BE2C (cell line): ENCODE data around the gene RBP4. TPM values are rescaled to one million over a fixed set of nuclear protein-coding genes. Genes with fewer than 3 reads are reported as not detected.

ENCODE experiments used
- DNase-seq: peaks from one replicate; pipeline ENCODE4 v3.0.0-alpha.2; 2020
- H3K27me3 ChIP-seq: fragments of 250-450 bp; sonication (Bioruptor Pico); 2 replicates; pipeline ENCODE4 v1.5.1; 2020; ENCODE audit warnings: mild to moderate bottlenecking
- H3K36me3 ChIP-seq: fragments of 250-450 bp; sonication (Bioruptor Pico); 2 replicates; pipeline ENCODE4 v1.5.1; 2020; ENCODE audit warnings: mild to moderate bottlenecking
- H3K4me1 ChIP-seq: fragments of 250-450 bp; sonication (Bioruptor Pico); 2 replicates; pipeline ENCODE4 v1.5.1; 2020
- H3K4me3 ChIP-seq: 2 replicates; pipeline ENCODE4 v1.5.1; 2011; ENCODE audit warnings: low read depth, low read length
- H3K9me3 ChIP-seq: fragments of 250-450 bp; sonication (Bioruptor Pico); 2 replicates; pipeline ENCODE4 v1.5.1; 2020
- polyA plus RNA-seq: library from polyadenylated mRNA; unstranded; fragments of >200 nt; gene quantifications from one replicate; pipeline ENCODE4 v1.2.1, GENCODE V29; 2012; ENCODE audit warnings: low read depth, missing spikeins; ENCODE audit not compliant: insufficient read length, insufficient read depth
- TF ChIP-seq, protein P1 (sequence below): IDR thresholded peaks from 2 replicates; pipeline ENCODE4 v1.5.1; 2012; ENCODE audit warnings: mild to moderate bottlenecking, low read depth, low read length

Gene RBP4
- polyA plus RNA-seq, result not detected

GRCh38 chr10:93601146-93601773 lies at the start of gene RBP4:
TSS of gene RBP4 (minus strand) at chr10:93601235. CDS start at chr10:93601028, 207 bp downstream.
- H3K4me3 ChIP-seq, result no peak within 1 kb of the TSS
- no peak for DNase-seq
- peaks cover 40% of the 10 kb centered on the region for H3K27me3 ChIP-seq

DNA sequence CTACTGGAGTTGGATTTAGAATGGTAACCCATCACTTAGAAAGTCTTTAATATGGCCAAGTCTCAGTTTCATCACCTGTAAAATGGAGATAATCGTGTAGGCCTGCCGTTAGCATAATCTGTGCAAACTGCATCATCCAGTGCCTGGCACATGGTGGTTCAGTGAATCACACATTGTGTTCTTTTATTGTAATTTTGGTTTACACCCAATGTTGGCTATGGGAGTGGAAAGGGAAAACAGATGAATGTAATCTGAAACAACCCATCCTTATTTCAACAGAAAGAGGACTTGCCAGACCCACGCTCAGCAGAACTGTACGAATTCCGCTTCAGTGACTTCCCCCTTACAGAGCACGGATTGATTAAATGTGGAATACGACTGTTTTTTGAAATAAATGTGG lies 38.8 kb upstream of the RBP4 start:
- H3K27me3 ChIP-seq, result peaks cover 3% of the 10 kb centered on the region; the same call in 1 of the 2 replicates
- DNase-seq, result no peak
- no peaks in the 10 kb centered on the region for H3K36me3 ChIP-seq
- TF ChIP-seq, protein P1, sequence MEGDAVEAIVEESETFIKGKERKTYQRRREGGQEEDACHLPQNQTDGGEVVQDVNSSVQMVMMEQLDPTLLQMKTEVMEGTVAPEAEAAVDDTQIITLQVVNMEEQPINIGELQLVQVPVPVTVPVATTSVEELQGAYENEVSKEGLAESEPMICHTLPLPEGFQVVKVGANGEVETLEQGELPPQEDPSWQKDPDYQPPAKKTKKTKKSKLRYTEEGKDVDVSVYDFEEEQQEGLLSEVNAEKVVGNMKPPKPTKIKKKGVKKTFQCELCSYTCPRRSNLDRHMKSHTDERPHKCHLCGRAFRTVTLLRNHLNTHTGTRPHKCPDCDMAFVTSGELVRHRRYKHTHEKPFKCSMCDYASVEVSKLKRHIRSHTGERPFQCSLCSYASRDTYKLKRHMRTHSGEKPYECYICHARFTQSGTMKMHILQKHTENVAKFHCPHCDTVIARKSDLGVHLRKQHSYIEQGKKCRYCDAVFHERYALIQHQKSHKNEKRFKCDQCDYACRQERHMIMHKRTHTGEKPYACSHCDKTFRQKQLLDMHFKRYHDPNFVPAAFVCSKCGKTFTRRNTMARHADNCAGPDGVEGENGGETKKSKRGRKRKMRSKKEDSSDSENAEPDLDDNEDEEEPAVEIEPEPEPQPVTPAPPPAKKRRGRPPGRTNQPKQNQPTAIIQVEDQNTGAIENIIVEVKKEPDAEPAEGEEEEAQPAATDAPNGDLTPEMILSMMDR, result no peak
- no peaks in the 10 kb centered on the region for H3K9me3 ChIP-seq
- no peaks in the 10 kb centered on the region for H3K4me1 ChIP-seq
- H3K4me3 ChIP-seq, result no peak overlapping the region

More at GRCh38 chr10:93601146-93601773, at the start of gene RBP4:
- no peaks in the 10 kb centered on the region for H3K4me1 ChIP-seq
- H3K9me3 ChIP-seq, result no peaks in the 10 kb centered on the region
- TF ChIP-seq, protein P1, result no peak
- no peaks in the 10 kb centered on the region for H3K36me3 ChIP-seq

GRCh38 chr10:93630625-93631557 lies 29.9 kb upstream of the RBP4 start:
- Histone ChIP-seq H3K9me3 (no peaks in the 10 kb centered on the region), H3K27me3 (no peaks in the 10 kb centered on the region), H3K4me3 (no peak overlapping the region), H3K4me1 (no peaks in the 10 kb centered on the region), H3K36me3 (no peaks in the 10 kb centered on the region)
- peak; percentile 11 for DNase-seq
- TF ChIP-seq, protein P1, result no peak

- Histone ChIP-seq H3K4me3 (no peak overlapping the region), H3K9me3 (no peaks in the 10 kb centered on the region), H3K4me1 (no peaks in the 10 kb centered on the region), H3K36me3 (no peaks in the 10 kb centered on the region), H3K27me3 (no peaks in the 10 kb centered on the region)
- DNase-seq, result no peak
- TF ChIP-seq, protein P1, result no peak
Observed at GRCh38 chr10:93629647-93630305, 28.7 kb upstream of the RBP4 start.

- Histone ChIP-seq H3K4me1 (no peaks in the 10 kb centered on the region), H3K27me3 (no peaks in the 10 kb centered on the region)
Observed at GRCh38 chr10:93628858-93629257, 27.8 kb upstream of the RBP4 start.

More at GRCh38 chr10:93628858-93629257, 27.8 kb upstream of the RBP4 start:
- Histone ChIP-seq H3K4me3 (no peak overlapping the region), H3K36me3 (no peaks in the 10 kb centered on the region), H3K9me3 (no peaks in the 10 kb centered on the region)
- DNase-seq, result no peak
- TF ChIP-seq, protein P1, result no peak
